ENCODE measurements around the gene AVPR1B.

Gene AVPR1B

DNA sequence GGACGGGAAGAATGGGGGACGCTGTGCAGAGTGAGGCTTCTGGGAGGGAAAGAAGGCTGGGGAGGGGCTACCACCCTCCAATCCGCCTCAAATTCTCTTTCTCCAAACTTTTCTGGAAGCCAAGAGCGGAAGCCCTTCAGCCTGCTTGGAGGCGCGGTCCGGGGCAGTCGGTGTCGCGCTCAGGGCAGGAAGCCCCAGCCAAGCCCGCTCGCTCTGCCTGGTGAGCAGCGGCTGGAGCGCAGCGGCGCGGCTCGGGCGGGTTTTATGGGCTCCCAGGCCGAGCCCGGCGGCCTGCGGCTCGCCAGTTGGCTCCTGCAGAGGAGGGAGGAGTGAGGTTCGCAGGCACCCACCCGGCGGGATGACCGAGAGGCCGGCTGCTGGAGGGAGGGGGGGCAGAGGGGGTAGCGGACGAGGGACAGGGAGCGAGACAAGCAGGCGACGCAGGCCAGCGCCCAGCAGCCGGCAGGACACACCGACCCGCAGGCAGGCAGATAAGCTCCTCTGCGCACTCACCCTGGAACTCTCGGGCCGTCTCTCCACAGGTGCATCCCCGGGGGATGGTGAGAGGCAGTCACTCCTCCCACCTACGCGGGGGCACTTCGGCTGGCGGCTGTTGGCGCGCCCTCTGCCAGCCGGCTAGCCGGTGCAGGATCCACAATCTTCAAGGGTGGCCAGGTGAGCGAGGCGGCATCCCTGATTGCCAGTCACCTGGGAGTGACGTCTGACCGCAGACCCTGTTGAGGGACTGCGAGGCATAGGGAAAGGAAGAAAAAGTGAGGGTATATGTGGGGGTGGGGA lies at the start of gene AVPR1B:
Gene AVPR1B, minus strand, starts transcription at position 238 of the 798 bp plus-strand sequence. CDS start 498 bp downstream, outside the sequence.
- Histone ChIP-seq H3K9me3 (ENCODE audit: control insufficient read depth in 1 of 2, low read length in 2 of 2) (peaks cover 0 to 4% of the 10 kb centered on the region in 2 donors), H3K27me3 (ENCODE audit: low read depth, low read length) (peaks cover 8% of the 10 kb centered on the region), H3K4me3 (ENCODE audit: low read depth in 1 of 2, low read length in 2 of 2) (peak within 1 kb of the TSS; percentile 30 to 65), H3K27ac (ENCODE audit: low read length) (no peak within 1 kb of the TSS), H3K4me1 (ENCODE audit: control insufficient read depth in 1 of 2, insufficient read depth in 2 of 2, low read length in 2 of 2) (peaks cover 0 to 8% of the 10 kb centered on the region in 2 donors), H3K36me3 (ENCODE audit: control insufficient read depth in 1 of 2, insufficient read depth in 2 of 2, low read length in 2 of 2) (no peaks in the 10 kb centered on the region)

GRCh38 chr1:206145771-206146290 lies 28.6 kb upstream of the AVPR1B start:
- Histone ChIP-seq H3K27me3 (ENCODE audit: low read depth, low read length) (no peaks in the 10 kb centered on the region), H3K27ac (ENCODE audit: low read length) (no peak overlapping the region), H3K9me3 (ENCODE audit: control insufficient read depth in 1 of 2, low read length in 2 of 2) (no peaks in the 10 kb centered on the region), H3K4me1 (ENCODE audit: control insufficient read depth in 1 of 2, insufficient read depth in 2 of 2, low read length in 2 of 2) (no peaks in the 10 kb centered on the region), H3K36me3 (ENCODE audit: control insufficient read depth in 1 of 2, insufficient read depth in 2 of 2, low read length in 2 of 2) (no peaks in the 10 kb centered on the region), H3K4me3 (ENCODE audit: low read depth in 1 of 2, low read length in 2 of 2) (no peak overlapping the region)

GRCh38 chr1:206144605-206145004 lies 27.4 kb upstream of the AVPR1B start:
- no peak overlapping the region for H3K4me3 ChIP-seq (ENCODE audit: low read depth in 1 of 2, low read length in 2 of 2)
- H3K4me1 ChIP-seq (ENCODE audit: control insufficient read depth in 1 of 2, insufficient read depth in 2 of 2, low read length in 2 of 2) = no peaks in the 10 kb centered on the region
- no peaks in the 10 kb centered on the region for H3K27me3 ChIP-seq (ENCODE audit: low read depth, low read length)
- no peaks in the 10 kb centered on the region for H3K9me3 ChIP-seq (ENCODE audit: control insufficient read depth in 1 of 2, low read length in 2 of 2)
- H3K36me3 ChIP-seq (ENCODE audit: control insufficient read depth in 1 of 2, insufficient read depth in 2 of 2, low read length in 2 of 2) = no peaks in the 10 kb centered on the region
- H3K27ac ChIP-seq (ENCODE audit: low read length) = no peak overlapping the region

DNA sequence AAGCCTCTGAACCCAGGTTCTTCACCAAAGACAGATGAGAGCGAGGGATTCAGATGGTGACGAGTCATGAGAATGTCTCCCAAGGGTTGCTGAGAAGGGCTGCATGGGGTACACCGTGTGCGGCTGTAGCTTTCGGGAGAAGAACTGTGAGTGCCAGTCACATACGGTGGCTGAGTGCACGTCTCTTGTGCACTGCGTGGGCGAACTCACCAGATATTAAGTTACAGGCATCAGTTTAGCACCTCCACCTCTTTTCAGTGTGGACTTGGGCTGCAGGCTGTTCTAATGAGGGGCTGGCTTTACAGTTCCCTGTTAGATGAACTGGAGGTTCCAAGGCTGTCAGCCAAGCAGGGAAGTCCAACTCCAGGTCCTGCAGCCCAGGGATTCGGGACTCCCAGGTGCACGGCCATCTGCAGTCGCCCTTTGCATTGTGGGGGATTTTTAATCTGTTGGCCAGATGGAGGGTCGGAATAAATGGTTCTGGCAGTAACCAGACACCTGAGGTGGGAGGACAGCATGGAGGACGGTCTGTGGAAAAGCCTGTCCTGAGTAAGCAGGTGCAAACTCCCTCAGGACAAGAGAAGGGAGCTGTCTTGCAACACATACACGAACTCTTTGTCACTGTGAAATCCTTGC lies 26.5 kb upstream of the AVPR1B start:
- H3K4me3 ChIP-seq (ENCODE audit: low read depth in 1 of 2, low read length in 2 of 2) = no peak overlapping the region
- H3K9me3 ChIP-seq (ENCODE audit: control insufficient read depth in 1 of 2, low read length in 2 of 2) = no peaks in the 10 kb centered on the region
- H3K27me3 ChIP-seq (ENCODE audit: low read depth, low read length) = no peaks in the 10 kb centered on the region
- no peaks in the 10 kb centered on the region for H3K36me3 ChIP-seq (ENCODE audit: control insufficient read depth in 1 of 2, insufficient read depth in 2 of 2, low read length in 2 of 2)
- no peak overlapping the region for H3K27ac ChIP-seq (ENCODE audit: low read length)
- no peaks in the 10 kb centered on the region for H3K4me1 ChIP-seq (ENCODE audit: control insufficient read depth in 1 of 2, insufficient read depth in 2 of 2, low read length in 2 of 2)

DNA sequence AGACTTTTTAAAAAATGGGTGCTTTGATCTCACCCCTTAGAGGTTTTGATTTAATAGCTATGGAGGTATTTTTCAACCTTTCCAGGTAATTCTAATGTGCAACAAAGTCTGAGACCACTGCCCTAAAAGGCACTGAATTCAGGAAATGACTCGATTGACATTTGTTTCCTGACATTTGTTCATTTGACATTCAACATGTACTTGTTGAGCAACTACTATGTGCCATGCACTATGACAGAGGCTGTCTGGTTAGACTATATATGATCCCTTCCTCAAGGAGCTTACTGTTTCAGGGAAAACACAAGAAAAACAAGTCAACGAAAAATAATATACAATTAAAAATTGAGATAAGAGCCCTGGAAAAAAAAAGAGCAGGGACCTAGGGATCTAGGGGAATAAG lies 25.6 kb upstream of the AVPR1B start:
- Histone ChIP-seq H3K4me1 (ENCODE audit: control insufficient read depth in 1 of 2, insufficient read depth in 2 of 2, low read length in 2 of 2) (no peaks in the 10 kb centered on the region), H3K27ac (ENCODE audit: low read length) (no peak overlapping the region), H3K36me3 (ENCODE audit: control insufficient read depth in 1 of 2, insufficient read depth in 2 of 2, low read length in 2 of 2) (no peaks in the 10 kb centered on the region), H3K4me3 (ENCODE audit: low read depth in 1 of 2, low read length in 2 of 2) (no peak overlapping the region), H3K9me3 (ENCODE audit: control insufficient read depth in 1 of 2, low read length in 2 of 2) (no peaks in the 10 kb centered on the region), H3K27me3 (ENCODE audit: low read depth, low read length) (no peaks in the 10 kb centered on the region)

DNA sequence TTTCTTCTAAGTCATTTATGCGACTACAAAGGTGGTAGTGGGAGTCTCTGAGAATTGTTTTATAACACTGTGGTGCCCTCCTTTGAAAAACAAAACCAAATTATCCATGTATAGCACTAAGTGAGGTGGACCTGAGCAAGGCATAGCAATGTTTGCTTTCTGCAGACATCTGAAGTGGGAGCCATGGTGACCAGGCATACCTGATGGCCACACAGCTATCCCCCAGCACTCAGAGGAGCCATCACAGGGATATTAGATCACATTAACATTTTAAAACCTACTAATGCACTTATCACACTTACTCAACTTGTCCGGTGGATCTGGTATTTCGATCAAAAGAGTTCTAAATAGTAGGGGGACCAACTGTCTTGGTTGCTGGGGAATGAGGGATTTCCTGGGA lies 24.8 kb upstream of the AVPR1B start:
- no peaks in the 10 kb centered on the region for H3K36me3 ChIP-seq (ENCODE audit: control insufficient read depth in 1 of 2, insufficient read depth in 2 of 2, low read length in 2 of 2)
- no peaks in the 10 kb centered on the region for H3K27me3 ChIP-seq (ENCODE audit: low read depth, low read length)
- no peak overlapping the region for H3K4me3 ChIP-seq (ENCODE audit: low read depth in 1 of 2, low read length in 2 of 2)
- no peaks in the 10 kb centered on the region for H3K4me1 ChIP-seq (ENCODE audit: control insufficient read depth in 1 of 2, insufficient read depth in 2 of 2, low read length in 2 of 2)
- no peak overlapping the region for H3K27ac ChIP-seq (ENCODE audit: low read length)
- no peaks in the 10 kb centered on the region for H3K9me3 ChIP-seq (ENCODE audit: control insufficient read depth in 1 of 2, low read length in 2 of 2)

- Histone ChIP-seq H3K27ac (ENCODE audit: low read length) (no peak overlapping the region), H3K4me3 (ENCODE audit: low read depth in 1 of 2, low read length in 2 of 2) (no peak overlapping the region), H3K4me1 (ENCODE audit: control insufficient read depth in 1 of 2, insufficient read depth in 2 of 2, low read length in 2 of 2) (no peaks in the 10 kb centered on the region), H3K27me3 (ENCODE audit: low read depth, low read length) (no peaks in the 10 kb centered on the region), H3K36me3 (ENCODE audit: control insufficient read depth in 1 of 2, insufficient read depth in 2 of 2, low read length in 2 of 2) (no peaks in the 10 kb centered on the region), H3K9me3 (ENCODE audit: control insufficient read depth in 1 of 2, low read length in 2 of 2) (no peaks in the 10 kb centered on the region)
These were observed 19.1 kb upstream of the AVPR1B start for GRCh38 chr1:206136241-206136640.

- Histone ChIP-seq H3K27me3 (ENCODE audit: low read depth, low read length) (no peaks in the 10 kb centered on the region), H3K4me1 (ENCODE audit: control insufficient read depth in 1 of 2, insufficient read depth in 2 of 2, low read length in 2 of 2) (no peaks in the 10 kb centered on the region), H3K36me3 (ENCODE audit: control insufficient read depth in 1 of 2, insufficient read depth in 2 of 2, low read length in 2 of 2) (no peaks in the 10 kb centered on the region), H3K27ac (ENCODE audit: low read length) (no peak overlapping the region), H3K4me3 (ENCODE audit: low read depth in 1 of 2, low read length in 2 of 2) (no peak overlapping the region), H3K9me3 (ENCODE audit: control insufficient read depth in 1 of 2, low read length in 2 of 2) (no peaks in the 10 kb centered on the region)
These were observed 18.1 kb upstream of the AVPR1B start for GRCh38 chr1:206135248-206135647.

DNA sequence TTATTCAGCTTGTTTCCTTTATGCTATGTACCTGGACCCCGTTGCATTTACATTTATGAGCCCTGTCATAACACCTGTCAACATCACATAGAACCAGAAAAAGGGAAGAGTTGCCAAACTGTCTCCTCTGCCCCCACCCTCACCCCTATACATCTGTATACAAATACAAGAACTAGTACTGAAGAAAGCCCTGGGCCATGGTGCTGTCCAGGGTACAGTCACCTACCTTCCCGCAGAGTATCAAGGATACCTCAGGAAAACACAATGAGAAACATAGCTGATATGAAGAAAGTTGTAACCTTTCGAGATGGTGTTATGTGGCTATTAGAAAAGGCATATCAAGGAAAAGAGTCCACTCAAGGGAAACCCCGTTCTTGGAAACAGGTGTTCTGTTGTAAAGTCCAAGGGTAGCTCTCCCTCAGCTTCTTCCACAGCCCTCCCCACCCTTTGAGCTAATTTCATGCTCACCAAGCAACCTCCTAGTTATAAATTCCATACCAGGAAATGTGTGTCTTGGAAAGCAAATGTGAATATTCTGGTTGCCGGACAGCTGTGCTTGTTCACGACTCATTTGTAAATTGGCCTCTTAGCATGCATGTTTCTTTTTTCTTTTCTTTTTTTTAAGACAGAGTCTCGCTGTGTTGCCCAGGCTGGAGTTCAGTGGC lies 16.7 kb upstream of the AVPR1B start:
- Histone ChIP-seq H3K4me1 (ENCODE audit: control insufficient read depth in 1 of 2, insufficient read depth in 2 of 2, low read length in 2 of 2) (no peaks in the 10 kb centered on the region), H3K4me3 (ENCODE audit: low read depth in 1 of 2, low read length in 2 of 2) (no peak overlapping the region), H3K9me3 (ENCODE audit: control insufficient read depth in 1 of 2, low read length in 2 of 2) (no peaks in the 10 kb centered on the region), H3K27me3 (ENCODE audit: low read depth, low read length) (no peaks in the 10 kb centered on the region), H3K36me3 (ENCODE audit: control insufficient read depth in 1 of 2, insufficient read depth in 2 of 2, low read length in 2 of 2) (no peaks in the 10 kb centered on the region), H3K27ac (ENCODE audit: low read length) (no peak overlapping the region)

- Histone ChIP-seq H3K4me3 (ENCODE audit: low read depth in 1 of 2, low read length in 2 of 2) (no peak overlapping the region), H3K9me3 (ENCODE audit: control insufficient read depth in 1 of 2, low read length in 2 of 2) (no peaks in the 10 kb centered on the region), H3K4me1 (ENCODE audit: control insufficient read depth in 1 of 2, insufficient read depth in 2 of 2, low read length in 2 of 2) (no peaks in the 10 kb centered on the region), H3K36me3 (ENCODE audit: control insufficient read depth in 1 of 2, insufficient read depth in 2 of 2, low read length in 2 of 2) (no peaks in the 10 kb centered on the region), H3K27ac (ENCODE audit: low read length) (no peak overlapping the region), H3K27me3 (ENCODE audit: low read depth, low read length) (no peaks in the 10 kb centered on the region)
These were observed 13.8 kb upstream of the AVPR1B start for GRCh38 chr1:206131037-206131436.

GRCh38 chr1:206128196-206128595 lies 11.0 kb upstream of the AVPR1B start:
- Histone ChIP-seq H3K4me3 (ENCODE audit: low read depth in 1 of 2, low read length in 2 of 2) (no peak overlapping the region), H3K36me3 (ENCODE audit: control insufficient read depth in 1 of 2, insufficient read depth in 2 of 2, low read length in 2 of 2) (no peaks in the 10 kb centered on the region), H3K9me3 (ENCODE audit: control insufficient read depth in 1 of 2, low read length in 2 of 2) (no peaks in the 10 kb centered on the region), H3K27ac (ENCODE audit: low read length) (no peak overlapping the region), H3K4me1 (ENCODE audit: control insufficient read depth in 1 of 2, insufficient read depth in 2 of 2, low read length in 2 of 2) (no peaks in the 10 kb centered on the region), H3K27me3 (ENCODE audit: low read depth, low read length) (no peaks in the 10 kb centered on the region)

Data from muscle layer of duodenum (tissue), 2 donors.